HepG2 (cell line): ENCODE data around the gene ZNF584. TPM values are rescaled to one million over a fixed set of nuclear protein-coding genes. Genes with fewer than 3 reads are reported as not detected.
A peak's percentile ranks its signal among the peaks of the same experiment; 100 is the strongest.

Experiments used
- ATAC-seq: fragments of 200-7000 bp; cut with Tn5 transposase; 3 replicates; pipeline ENCODE4 v1.9.1; 2020; ENCODE audit warnings: mild to moderate bottlenecking, moderate library complexity
- BruUV-seq: library from RNA; stranded (reverse); fragments of 400-500 nt; replicated peaks from 2 replicates; lab custom pipeline; 2021; lab: Mats Ljungman, UMichigan
- CTCF ChIA-PET: fragments of 300-600 bp; formaldehyde crosslinking; extraction: SDS; loops from one replicate; lab custom pipeline; 2021; ENCODE audit warnings: low total read pairs, inconsistent platforms, low intra/inter-chr PET ratio; lab: Yijun Ruan, JAX
- POLR2A ChIA-PET: fragments of 350-600 bp; sonication (Branson Sonifier 250); formaldehyde crosslinking; loops from one replicate; lab custom pipeline; 2020; ENCODE audit warnings: antibody characterized with exemption, inconsistent platforms; lab: Yijun Ruan, JAX
- DNase-seq: peaks from one replicate; pipeline ENCODE4 v3.0.0-alpha.2; 2015; ENCODE audit warnings: low spot score
- FAIRE-seq: peaks from 3 replicates; lab custom pipeline; 2011; peaks lifted over from hg19 to GRCh38; lab: Jason Lieb, UNC
- H2AFZ ChIP-seq: one replicate; pipeline ENCODE4 v1.6.1; 2011; ENCODE audit warnings: low read length, inconsistent platforms
- H3K27ac ChIP-seq: fragments of 300-600 bp; 3 replicates; pipeline ENCODE4 v1.8.0; 2011; ENCODE audit warnings: mixed run types, mild to moderate bottlenecking, mixed read lengths, low read length, inconsistent platforms; ENCODE audit not compliant: insufficient read depth; ENCODE audit errors: extremely low read length
- H3K27me3 ChIP-seq, 2 experiments: fragments of 200-600 bp in 1 of 2; 2 replicates in 1 of 2; 3 replicates in 1 of 2; pipeline versions ENCODE4 v1.6.0 to v1.8.0; 2011; ENCODE audit warnings: low read length in 2 of 2, mild to moderate bottlenecking in 2 of 2, moderate library complexity in 2 of 2, inconsistent platforms in 1 of 2; ENCODE audit not compliant: insufficient read depth in 2 of 2, control insufficient read depth in 1 of 2
- H3K36me3 ChIP-seq, 2 experiments: fragments of 200-600 bp in 1 of 2; replicated peaks in 1 of 2; 2 replicates in 1 of 2; 3 replicates in 1 of 2; pipeline versions ENCODE4 v1.5.1 to v1.8.0; 2011; ENCODE audit warnings: low read length in 2 of 2, inconsistent platforms in 1 of 2; ENCODE audit not compliant: insufficient read depth in 2 of 2, control insufficient read depth in 1 of 2
- H3K4me1 ChIP-seq: 2 replicates; pipeline ENCODE4 v1.5.1; 2012; ENCODE audit warnings: low read length, inconsistent platforms; ENCODE audit not compliant: insufficient read depth
- H3K4me2 ChIP-seq: 2 replicates; pipeline ENCODE4 v1.6.0; 2011; ENCODE audit warnings: low read depth, low read length, inconsistent platforms
- H3K4me3 ChIP-seq, 3 experiments: fragments of 200-600 bp in 1 of 3; sonication (generic), shearing (Covaris generic) in 1 of 3; replicated peaks in 1 of 3; 2 replicates each; pipeline ENCODE4 v1.5.1; 2011 to 2016; ENCODE audit warnings: low read length in 3 of 3, inconsistent platforms in 2 of 3, low read depth in 2 of 3, mild to moderate bottlenecking in 2 of 3, control low read depth in 1 of 3, mixed read lengths in 1 of 3; ENCODE audit not compliant: insufficient read depth in 1 of 3
- H3K79me2 ChIP-seq: one replicate; pipeline ENCODE4 v1.6.1; 2011; ENCODE audit warnings: low read length, inconsistent platforms; ENCODE audit not compliant: insufficient read depth
- H3K9ac ChIP-seq: 2 replicates; pipeline ENCODE4 v1.6.0; 2011; ENCODE audit warnings: mild to moderate bottlenecking, low read depth, low read length, inconsistent platforms; ENCODE audit not compliant: insufficient read depth
- H3K9me3 ChIP-seq: 2 replicates; pipeline ENCODE4 v1.5.1; 2012; ENCODE audit warnings: mild to moderate bottlenecking, low read length
- H4K20me1 ChIP-seq: 2 replicates; pipeline ENCODE4 v1.6.0; 2011; ENCODE audit warnings: inconsistent platforms, mild to moderate bottlenecking, low read length, moderate library complexity; ENCODE audit not compliant: insufficient read depth
- ARNT ChIP-seq: fragments of 450-650 bp; IDR thresholded peaks from 2 replicates; pipeline ENCODE4 v1.6.1; 2017
- FOXC1 ChIP-seq: sonication (generic); formaldehyde crosslinking; IDR thresholded peaks from 2 replicates; pipeline ENCODE4 v1.8.0; 2022; ENCODE audit warnings: mild to moderate bottlenecking, missing genetic modification reagents, borderline replicate concordance
- HMGA1 ChIP-seq: sonication (generic); formaldehyde crosslinking; conservative IDR thresholded peaks from 2 replicates; pipeline ENCODE4 v1.4.0; 2020; ENCODE audit warnings: missing genetic modification reagents
- NFYC ChIP-seq: IDR thresholded peaks from 2 replicates; pipeline ENCODE4 v1.6.1; 2016; ENCODE audit warnings: missing genetic modification reagents, missing compliant biosample characterization
- REXO4 ChIP-seq: sonication (generic); formaldehyde crosslinking; IDR thresholded peaks from 2 replicates; pipeline ENCODE4 v1.8.0; 2022; ENCODE audit warnings: missing genetic modification reagents, mild to moderate bottlenecking, borderline replicate concordance
- SALL2 ChIP-seq: sonication (generic); formaldehyde crosslinking; IDR thresholded peaks from 2 replicates; pipeline ENCODE4 v1.8.1; 2023; ENCODE audit warnings: mild to moderate bottlenecking, missing genetic modification reagents, inconsistent platforms
- ZBTB42 ChIP-seq: sonication (generic); formaldehyde crosslinking; IDR thresholded peaks from 2 replicates; pipeline ENCODE4 v1.5.0; 2020; ENCODE audit warnings: mild to moderate bottlenecking, missing genetic modification reagents
- ZFY ChIP-seq: sonication (generic); formaldehyde crosslinking; IDR thresholded peaks from 2 replicates; pipeline ENCODE4 v1.4.0; 2020; ENCODE audit warnings: missing genetic modification reagents
- ZMYM3 ChIP-seq: sonication (generic); formaldehyde crosslinking; IDR thresholded peaks from 2 replicates; pipeline ENCODE4 v1.5.1; 2020; ENCODE audit warnings: mild to moderate bottlenecking, missing genetic modification reagents
- ZNF501 ChIP-seq: sonication (generic); formaldehyde crosslinking; IDR thresholded peaks from 2 replicates; pipeline ENCODE4 v1.5.1; 2020; ENCODE audit warnings: mild to moderate bottlenecking, moderate library complexity, missing genetic modification reagents
- ZNF564 ChIP-seq: sonication (generic); formaldehyde crosslinking; IDR thresholded peaks from 2 replicates; pipeline ENCODE4 v1.8.1; 2023; ENCODE audit warnings: mild to moderate bottlenecking, missing genetic modification reagents
- ZNF605 ChIP-seq: sonication (generic); formaldehyde crosslinking; IDR thresholded peaks from 2 replicates; pipeline ENCODE4 v1.8.0; 2022; ENCODE audit warnings: mild to moderate bottlenecking, missing genetic modification reagents
- ZNF607 ChIP-seq: sonication (generic); formaldehyde crosslinking; IDR thresholded peaks from 2 replicates; pipeline ENCODE4 v1.5.1; 2020; ENCODE audit warnings: missing genetic modification reagents, mild to moderate bottlenecking, borderline replicate concordance
- ZNF777 ChIP-seq: sonication (generic); formaldehyde crosslinking; IDR thresholded peaks from 2 replicates; pipeline ENCODE4 v1.4.0; 2020; ENCODE audit warnings: missing genetic modification reagents
- WGBS: methylation state at CpG from one replicate; pipeline ENCODE4 v1.1.6; 2017; ENCODE audit warnings: low lambda C conversion rate; 5-methylcytosine and 5-hydroxymethylcytosine counted together
- in situ Hi-C: cut with HindIII; loops from 2 replicates; pipeline ENCODE4 v1.10.0; 2017; ENCODE audit warnings: low pct_unique_long_range_greater_than_20kb; ENCODE audit not compliant: extremely low pct_ligation_motif_present
- intact Hi-C: fragments of 100-400 bp; cut with micrococcal nuclease; formaldehyde crosslinking; loops from one replicate; pipeline ENCODE4 v1.10.0; 2022; ENCODE audit not compliant: unreplicated experiment
- polyA plus RNA-seq, 8 experiments: library from polyadenylated mRNA; depleted of rRNA in 3 of 8; stranded (reverse) in 7 of 8; unstranded in 1 of 8; fragments of >200 nt; fragmentation: Illumina TruSeq in 4 of 8; extraction: Trizol in 4 of 8; gene quantifications; 2 replicates each; pipeline versions ENCODE4 v1.2.1 to v1.2.3, GENCODE V29; 2011 to 2016; ENCODE audit warnings: low read depth in 4 of 8, missing spikeins in 1 of 8, mixed read lengths in 1 of 8; ENCODE audit not compliant: insufficient read depth in 1 of 8
- total RNA-seq, 5 experiments: library from RNA; depleted of rRNA; stranded (reverse); fragments of >200 nt; fragmentation: Illumina TruSeq; extraction: Trizol; gene quantifications; 2 replicates each; pipeline ENCODE4 v1.2.3, GENCODE V29; 2016; ENCODE audit warnings: low read depth in 1 of 5
- TF ChIP-seq, protein P1 (sequence below): IDR thresholded peaks from 2 replicates; pipeline ENCODE4 v1.4.0; 2020; ENCODE audit warnings: mild to moderate bottlenecking, missing genetic modification reagents
- TF ChIP-seq, protein P2 (sequence below): sonication (generic); formaldehyde crosslinking; IDR thresholded peaks from 2 replicates; pipeline ENCODE4 v1.4.0; 2020; ENCODE audit warnings: low read depth, missing genetic modification reagents
- TF ChIP-seq, protein P3 (sequence below): sonication (generic); formaldehyde crosslinking; IDR thresholded peaks from 2 replicates; pipeline ENCODE4 v1.4.0; 2020; ENCODE audit warnings: missing genetic modification reagents, borderline replicate concordance

The ZNF584 gene
- total and polyA plus RNA-seq, 2 of the 13 experiments (the other 11 are each of a cell fraction or from before 2014, with no cell fraction given), result 2.4 to 7.0 TPM

DNA sequence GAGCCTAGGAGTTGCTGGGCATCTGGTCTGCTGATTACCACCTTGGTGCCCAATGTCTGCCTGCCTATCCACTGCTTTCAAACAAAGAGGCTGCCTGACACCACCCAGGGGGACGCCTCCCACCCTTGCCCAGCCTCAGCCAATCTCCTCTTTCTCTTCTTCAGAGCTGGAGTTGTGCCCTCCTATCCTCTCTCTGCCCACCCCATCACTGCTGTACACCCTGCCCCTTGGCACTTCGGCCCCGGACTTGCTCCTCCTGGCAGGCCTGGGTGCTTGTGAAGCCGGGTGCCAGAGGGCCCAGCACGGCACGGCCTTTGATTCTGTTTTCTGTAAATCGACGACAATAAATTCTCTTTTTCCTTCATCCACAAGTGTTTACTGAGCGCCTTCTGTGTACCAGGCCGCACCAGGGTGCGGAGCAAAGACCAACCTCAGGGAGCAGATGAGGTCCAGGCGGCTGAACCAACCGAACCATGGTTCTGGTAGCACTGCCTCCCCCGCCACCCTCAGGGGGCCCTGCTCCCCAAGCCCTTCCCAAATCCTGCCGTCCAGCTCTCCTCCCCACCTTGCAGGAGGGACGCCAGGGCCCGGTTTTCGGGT lies 8.0 kb upstream of the ZNF584 start:
- BruUV-seq, result no TSS peak
- WGBS, result 22% methylated on average over 18 of the region's 18 CpGs
- no peaks in the 10 kb centered on the region for H3K36me3 ChIP-seq
- H3K4me3 ChIP-seq, result peak overlapping the region; percentile 44 to 76 (median 60)
- H3K27me3 ChIP-seq, result no peaks in the 10 kb centered on the region
- peak overlapping the region; percentile 21 for H3K27ac ChIP-seq
- in situ Hi-C loops, result no loop called here
- no peak for DNase-seq
- no peak for FAIRE-seq
- no peaks in the 10 kb centered on the region for H3K9me3 ChIP-seq
- ChIA-PET CTCF (no interaction called here), POLR2A (no interaction called here)
- no peaks in the 10 kb centered on the region for H4K20me1 ChIP-seq
- H3K9ac ChIP-seq, result peak overlapping the region; percentile 61
- no peak overlapping the region for H2AFZ ChIP-seq
- H3K4me2 ChIP-seq, result peak overlapping the region; percentile 89
- peak; percentile 3 for ATAC-seq
- H3K4me1 ChIP-seq, result peaks cover 44% of the 10 kb centered on the region
- intact Hi-C loops, result loop anchor here (2.0 kb wide), 1 partner anchor 14 kb away; the partner anchor contains the start of gene RPS5
- H3K79me2 ChIP-seq, result peaks cover 4% of the 10 kb centered on the region
- TF ChIP-seq ARNT (no peak), ZNF564 (CRISPR knock-in tag) (no peak), ZNF605 (no peak), FOXC1 (CRISPR knock-in tag) (no peak), NFYC (CRISPR knock-in tag) (no peak), REXO4 (CRISPR knock-in tag) (no peak), SALL2 (CRISPR knock-in tag) (0 out of 2 replicates have a peak, but pooled peaks have one; percentile 6), ZMYM3 (CRISPR knock-in tag) (no peak), ZBTB42 (CRISPR knock-in tag) (no peak; the same call in 1 of the 2 replicates), HMGA1 (CRISPR knock-in tag) (no peak), ZNF777 (CRISPR knock-in tag) (0 out of 2 replicates have a peak, but pooled peaks have one; percentile 7), ZNF501 (no peak), ZNF607 (CRISPR knock-in tag) (0 out of 2 replicates have a peak, but pooled peaks have one; percentile 15), ZFY (peak; percentile 6; the same call in 1 of the 2 replicates)
- TF ChIP-seq, protein P1, sequence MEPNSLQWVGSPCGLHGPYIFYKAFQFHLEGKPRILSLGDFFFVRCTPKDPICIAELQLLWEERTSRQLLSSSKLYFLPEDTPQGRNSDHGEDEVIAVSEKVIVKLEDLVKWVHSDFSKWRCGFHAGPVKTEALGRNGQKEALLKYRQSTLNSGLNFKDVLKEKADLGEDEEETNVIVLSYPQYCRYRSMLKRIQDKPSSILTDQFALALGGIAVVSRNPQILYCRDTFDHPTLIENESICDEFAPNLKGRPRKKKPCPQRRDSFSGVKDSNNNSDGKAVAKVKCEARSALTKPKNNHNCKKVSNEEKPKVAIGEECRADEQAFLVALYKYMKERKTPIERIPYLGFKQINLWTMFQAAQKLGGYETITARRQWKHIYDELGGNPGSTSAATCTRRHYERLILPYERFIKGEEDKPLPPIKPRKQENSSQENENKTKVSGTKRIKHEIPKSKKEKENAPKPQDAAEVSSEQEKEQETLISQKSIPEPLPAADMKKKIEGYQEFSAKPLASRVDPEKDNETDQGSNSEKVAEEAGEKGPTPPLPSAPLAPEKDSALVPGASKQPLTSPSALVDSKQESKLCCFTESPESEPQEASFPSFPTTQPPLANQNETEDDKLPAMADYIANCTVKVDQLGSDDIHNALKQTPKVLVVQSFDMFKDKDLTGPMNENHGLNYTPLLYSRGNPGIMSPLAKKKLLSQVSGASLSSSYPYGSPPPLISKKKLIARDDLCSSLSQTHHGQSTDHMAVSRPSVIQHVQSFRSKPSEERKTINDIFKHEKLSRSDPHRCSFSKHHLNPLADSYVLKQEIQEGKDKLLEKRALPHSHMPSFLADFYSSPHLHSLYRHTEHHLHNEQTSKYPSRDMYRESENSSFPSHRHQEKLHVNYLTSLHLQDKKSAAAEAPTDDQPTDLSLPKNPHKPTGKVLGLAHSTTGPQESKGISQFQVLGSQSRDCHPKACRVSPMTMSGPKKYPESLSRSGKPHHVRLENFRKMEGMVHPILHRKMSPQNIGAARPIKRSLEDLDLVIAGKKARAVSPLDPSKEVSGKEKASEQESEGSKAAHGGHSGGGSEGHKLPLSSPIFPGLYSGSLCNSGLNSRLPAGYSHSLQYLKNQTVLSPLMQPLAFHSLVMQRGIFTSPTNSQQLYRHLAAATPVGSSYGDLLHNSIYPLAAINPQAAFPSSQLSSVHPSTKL (CRISPR knock-in tag), result no peak
- TF ChIP-seq, protein P2, sequence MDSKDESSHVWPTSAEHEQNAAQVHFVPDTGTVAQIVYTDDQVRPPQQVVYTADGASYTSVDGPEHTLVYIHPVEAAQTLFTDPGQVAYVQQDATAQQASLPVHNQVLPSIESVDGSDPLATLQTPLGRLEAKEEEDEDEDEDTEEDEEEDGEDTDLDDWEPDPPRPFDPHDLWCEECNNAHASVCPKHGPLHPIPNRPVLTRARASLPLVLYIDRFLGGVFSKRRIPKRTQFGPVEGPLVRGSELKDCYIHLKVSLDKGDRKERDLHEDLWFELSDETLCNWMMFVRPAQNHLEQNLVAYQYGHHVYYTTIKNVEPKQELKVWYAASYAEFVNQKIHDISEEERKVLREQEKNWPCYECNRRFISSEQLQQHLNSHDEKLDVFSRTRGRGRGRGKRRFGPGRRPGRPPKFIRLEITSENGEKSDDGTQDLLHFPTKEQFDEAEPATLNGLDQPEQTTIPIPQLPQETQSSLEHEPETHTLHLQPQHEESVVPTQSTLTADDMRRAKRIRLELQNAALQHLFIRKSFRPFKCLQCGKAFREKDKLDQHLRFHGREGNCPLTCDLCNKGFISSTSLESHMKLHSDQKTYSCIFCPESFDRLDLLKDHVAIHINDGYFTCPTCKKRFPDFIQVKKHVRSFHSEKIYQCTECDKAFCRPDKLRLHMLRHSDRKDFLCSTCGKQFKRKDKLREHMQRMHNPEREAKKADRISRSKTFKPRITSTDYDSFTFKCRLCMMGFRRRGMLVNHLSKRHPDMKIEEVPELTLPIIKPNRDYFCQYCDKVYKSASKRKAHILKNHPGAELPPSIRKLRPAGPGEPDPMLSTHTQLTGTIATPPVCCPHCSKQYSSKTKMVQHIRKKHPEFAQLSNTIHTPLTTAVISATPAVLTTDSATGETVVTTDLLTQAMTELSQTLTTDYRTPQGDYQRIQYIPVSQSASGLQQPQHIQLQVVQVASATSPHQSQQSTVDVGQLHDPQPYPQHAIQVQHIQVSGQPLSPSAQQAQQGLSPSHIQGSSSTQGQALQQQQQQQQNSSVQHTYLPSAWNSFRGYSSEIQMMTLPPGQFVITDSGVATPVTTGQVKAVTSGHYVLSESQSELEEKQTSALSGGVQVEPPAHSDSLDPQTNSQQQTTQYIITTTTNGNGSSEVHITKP (CRISPR knock-in tag), result no peak
- TF ChIP-seq, protein P3, sequence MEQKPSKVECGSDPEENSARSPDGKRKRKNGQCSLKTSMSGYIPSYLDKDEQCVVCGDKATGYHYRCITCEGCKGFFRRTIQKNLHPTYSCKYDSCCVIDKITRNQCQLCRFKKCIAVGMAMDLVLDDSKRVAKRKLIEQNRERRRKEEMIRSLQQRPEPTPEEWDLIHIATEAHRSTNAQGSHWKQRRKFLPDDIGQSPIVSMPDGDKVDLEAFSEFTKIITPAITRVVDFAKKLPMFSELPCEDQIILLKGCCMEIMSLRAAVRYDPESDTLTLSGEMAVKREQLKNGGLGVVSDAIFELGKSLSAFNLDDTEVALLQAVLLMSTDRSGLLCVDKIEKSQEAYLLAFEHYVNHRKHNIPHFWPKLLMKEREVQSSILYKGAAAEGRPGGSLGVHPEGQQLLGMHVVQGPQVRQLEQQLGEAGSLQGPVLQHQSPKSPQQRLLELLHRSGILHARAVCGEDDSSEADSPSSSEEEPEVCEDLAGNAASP, result no peak
